OCI-M2 (cell line): ENCODE data around the gene SOX18.

Source experiments
- DNase-seq: peaks from one replicate; lab custom pipeline; 2025; ENCODE audit not compliant: unreplicated experiment; lab: John Stamatoyannopoulos, UW

The SOX18 gene

DNA sequence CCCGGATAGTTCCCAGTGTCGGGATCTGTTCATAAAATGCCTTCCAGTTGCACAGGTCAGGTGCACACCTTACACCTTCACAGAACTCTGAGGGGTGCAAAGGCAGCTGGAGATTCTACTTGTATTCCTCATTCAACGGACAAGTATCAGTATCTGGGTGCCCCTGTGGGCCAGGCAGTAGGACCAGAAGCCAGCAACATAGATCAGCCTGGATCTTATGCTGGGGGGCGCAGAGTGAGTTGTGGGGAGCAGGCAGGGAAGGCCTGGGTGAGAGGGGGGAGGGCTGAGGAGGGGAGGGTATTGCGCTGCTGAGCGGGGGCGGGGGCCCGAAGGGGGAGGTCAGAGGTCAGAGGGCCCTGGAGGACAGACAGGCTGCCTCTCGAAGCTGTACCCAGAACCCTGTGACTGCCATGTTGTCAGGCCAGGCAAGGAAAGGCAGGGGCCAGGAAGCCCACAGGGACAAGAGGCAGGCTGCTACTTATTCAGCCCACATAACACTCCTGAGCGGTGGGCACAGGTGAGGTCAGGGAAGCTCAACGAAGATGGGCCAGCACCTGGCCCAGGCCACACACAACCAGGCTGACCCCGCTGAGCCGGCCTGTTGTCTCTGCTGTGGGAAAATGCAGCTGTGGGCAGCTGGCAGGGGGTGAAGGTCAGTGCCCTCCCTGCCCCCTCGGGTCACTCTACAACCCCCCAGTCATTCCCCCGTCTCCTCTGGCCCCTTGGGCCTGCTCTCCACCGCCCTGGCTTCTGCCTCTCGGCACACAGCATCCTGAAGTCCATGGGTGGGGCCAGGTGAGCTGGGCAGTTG lies 31.6 kb upstream of the SOX18 start:
- DNase-seq, result no peak

GRCh38 chr20:64080013-64080812 lies 30.8 kb upstream of the SOX18 start, which contains the start of gene OPRL1:
Gene OPRL1, plus strand, starts transcription at chr20:64080082. Its CDS starts 12,639 bp downstream, at chr20:64092721.
- DNase-seq, result no peak

DNA sequence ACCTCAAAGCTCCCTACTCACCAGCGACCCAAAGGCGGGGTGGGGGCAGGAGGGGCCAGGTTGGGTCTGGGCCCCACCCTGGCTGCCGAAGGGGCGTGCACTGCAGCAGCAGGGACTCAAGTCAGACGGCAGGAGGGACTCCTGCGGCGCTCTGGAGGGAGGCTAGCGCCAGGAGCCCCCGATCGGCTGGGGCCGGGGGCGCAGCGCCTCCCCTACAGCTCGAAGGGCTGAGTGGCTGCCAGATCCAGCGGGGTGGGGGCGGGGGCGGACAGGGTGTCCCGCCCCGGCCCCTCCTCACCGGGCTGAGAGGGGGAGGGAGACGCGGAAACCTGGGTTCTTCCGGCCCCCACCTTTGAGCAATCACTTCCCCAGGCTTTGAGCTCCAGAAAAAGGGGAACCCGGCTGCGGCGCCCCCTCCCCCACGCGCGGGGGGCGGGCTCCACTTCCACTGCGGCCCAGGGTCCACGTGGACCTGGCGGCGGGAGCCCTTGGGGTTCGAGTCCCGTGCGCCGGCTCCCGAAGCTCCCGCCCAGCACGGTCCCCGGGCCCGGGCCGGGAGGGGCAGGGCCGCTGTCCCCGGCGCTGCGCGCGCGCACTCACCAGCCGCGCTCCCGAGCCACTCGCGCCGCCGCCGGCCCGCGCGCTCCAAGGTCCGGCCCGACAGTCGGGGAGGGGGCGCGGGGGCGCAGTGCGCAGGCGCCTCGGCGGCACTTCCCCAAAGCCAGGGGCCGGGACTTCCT lies 30.0 kb upstream of the SOX18 start, which contains the start of gene RGS19:
Gene RGS19, minus strand, starts transcription at position 246 of the 740 bp plus-strand sequence. CDS start 2,632 bp downstream, outside the sequence.
- DNase-seq, result no peak

DNA sequence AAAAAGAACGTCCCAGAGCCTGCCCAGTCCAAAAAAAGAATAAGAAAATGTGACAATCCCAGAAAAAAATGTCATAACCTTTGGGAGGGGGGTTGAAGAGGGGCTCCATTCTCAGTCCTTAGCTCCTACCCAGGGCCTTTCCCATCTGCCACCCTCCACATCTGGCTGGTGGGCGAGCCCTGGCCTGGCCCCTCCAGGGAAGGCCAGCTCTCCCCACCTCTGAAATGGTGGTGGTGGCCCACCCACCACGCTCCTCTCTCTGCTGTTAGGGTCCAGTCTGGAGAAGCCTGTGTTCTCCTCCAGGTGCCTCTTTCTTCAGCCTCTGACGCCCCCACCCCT lies 29.5 kb upstream of the SOX18 start:
- DNase-seq, result no peak

GRCh38 chr20:64077876-64078551 lies 28.6 kb upstream of the SOX18 start:
- DNase-seq, result no peak

- no peak for DNase-seq
These were observed 28.1 kb upstream of the SOX18 start for GRCh38 chr20:64077541-64077875.

DNA sequence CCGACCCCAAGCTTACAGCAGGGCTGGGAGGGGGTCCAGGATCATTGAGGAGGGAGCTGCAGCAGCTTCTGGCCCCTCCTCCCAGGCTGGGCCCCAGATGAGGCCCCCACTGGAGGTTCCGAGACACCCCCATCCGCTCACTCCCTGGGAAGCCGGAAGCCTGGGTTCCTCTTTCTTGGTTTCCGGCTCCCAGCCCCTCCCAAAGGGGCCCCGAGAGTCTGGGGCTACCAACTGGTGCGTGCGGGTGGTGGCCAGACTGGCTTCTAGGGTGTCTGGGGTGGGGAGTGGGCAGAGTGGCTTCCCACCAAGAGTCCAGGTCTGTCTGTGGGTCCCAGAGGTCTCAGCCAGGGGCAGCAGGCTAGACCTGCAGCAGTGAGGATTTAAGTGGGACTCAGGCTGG lies 27.7 kb upstream of the SOX18 start:
- DNase-seq, result no peak

- DNase-seq, result no peak
These were observed 26.9 kb upstream of the SOX18 start for GRCh38 chr20:64076061-64076997.

GRCh38 chr20:64075556-64075955 lies 26.1 kb upstream of the SOX18 start:
- DNase-seq, result no peak

GRCh38 chr20:64074963-64075362 lies 25.5 kb upstream of the SOX18 start:
- no peak for DNase-seq

DNA sequence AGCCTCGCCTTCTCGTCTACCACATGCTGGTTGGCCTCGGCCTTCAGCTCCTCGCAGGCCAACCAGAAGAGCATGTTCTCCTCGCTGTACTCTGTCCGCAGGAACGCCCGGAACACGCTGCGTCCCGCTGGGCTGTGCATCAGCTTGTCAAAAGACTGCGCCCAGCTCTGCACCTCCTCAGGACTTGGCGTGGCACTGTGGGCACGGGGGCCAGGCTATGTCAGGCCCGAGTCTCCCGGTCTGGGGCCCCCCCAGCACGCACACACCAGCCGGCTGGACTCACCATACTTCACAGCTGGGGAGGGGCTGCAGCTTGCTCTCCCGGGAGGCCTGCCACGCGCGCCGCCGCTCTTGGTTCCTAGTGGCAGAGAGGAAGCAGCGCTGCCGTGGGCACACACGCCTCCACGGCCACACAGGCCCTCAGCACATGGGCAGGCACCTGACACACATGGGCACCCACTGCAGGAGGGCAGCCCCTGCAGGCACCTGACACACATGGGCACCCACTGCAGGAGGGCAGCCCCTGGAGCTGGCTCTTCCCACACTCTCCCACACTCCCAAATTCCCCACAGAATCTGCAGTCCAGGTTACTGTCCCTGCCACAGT lies 24.8 kb upstream of the SOX18 start:
- no peak for DNase-seq

GRCh38 chr20:64073476-64074183 lies 24.2 kb upstream of the SOX18 start:
- DNase-seq, result no peak

- DNase-seq, result no peak
These were observed 23.1 kb upstream of the SOX18 start for GRCh38 chr20:64072498-64073063.

DNA sequence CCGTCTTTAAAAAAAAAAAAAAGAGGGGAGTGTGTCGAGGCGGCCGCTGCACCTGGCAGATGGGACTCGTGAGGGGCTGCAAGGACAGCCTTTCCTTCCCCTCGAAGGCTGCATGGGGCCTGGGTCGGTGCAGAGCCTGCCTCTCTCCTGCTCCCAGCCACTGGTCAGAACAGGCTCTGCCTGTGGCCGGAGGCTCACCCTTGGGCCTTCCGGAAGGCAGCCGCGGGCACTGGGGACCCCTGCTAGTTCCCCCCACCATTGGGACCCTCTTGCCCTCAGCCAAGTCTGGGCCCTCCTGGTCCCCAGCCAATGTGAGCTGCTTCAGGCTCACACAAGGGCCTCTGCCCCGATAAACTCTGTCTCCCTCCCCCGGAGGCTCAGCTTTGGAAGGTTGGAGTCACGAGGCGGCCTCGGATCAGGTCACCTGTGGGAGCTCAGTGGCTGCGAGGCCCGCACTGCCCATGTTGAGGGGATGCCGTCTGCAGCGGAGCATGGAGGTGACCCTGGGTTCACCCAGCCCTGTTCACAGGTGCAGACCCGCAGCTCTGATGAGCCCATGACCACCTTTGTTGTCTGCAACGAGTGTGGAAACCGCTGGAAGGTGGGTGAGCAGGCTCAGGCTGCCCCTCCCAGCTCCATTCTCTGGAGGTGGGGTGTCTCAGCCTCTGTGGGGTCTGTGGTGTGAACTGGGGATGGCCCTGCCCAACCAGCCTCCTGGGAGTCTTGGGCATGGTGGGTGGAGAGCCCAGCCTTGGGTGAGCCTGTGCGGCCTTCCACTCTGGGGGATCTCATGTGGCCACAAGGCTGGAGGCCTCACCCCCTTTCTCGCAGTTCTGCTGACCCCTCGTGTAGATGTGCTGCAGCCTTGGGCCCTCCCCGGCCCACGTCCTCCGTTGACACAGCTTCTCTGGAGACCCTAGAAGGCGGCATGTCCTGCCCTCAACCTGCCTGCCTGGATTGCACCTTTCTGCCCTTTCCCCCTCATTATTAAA lies 22.2 kb upstream of the SOX18 start:
- no peak for DNase-seq

DNA sequence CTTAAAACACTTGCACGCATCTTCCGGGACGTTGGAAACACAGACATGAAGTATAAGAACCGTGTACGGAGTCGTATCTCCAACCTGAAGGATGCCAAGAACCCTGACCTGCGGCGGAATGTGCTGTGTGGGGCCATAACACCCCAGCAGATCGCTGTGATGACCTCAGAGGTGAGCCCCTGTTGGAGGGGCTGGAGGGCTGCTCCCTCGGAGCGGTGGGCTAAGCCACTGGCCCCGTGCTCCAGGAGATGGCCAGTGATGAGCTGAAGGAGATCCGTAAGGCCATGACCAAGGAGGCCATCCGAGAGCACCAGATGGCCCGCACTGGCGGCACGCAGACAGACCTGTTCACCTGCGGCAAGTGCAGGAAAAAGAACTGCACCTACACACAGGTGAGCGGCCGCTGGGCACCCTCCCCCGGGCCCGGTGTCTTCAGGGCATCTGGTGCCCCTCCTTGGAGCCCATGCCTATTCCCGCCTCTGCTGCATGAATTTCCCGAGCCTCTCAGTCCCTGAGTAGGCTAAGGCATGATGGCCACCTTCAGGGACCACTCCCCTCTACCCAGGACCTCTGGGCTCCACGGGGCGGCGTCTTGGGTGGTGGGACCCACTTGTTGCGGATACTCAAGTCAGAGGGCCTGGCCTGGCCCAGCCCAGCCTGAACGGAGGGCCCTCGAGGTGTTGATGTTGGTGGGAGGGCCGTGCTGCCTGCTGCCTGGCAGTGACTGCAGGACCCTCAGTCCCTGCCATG lies 21.0 kb upstream of the SOX18 start:
- DNase-seq, result no peak

- DNase-seq, result no peak
These were observed 20.3 kb upstream of the SOX18 start for GRCh38 chr20:64069614-64070243.
